HEK293 (cell line): ENCODE results near the gene CTDSP2.

ENCODE experiments used
- CTCF ChIA-PET: fragments of 350-600 bp; formaldehyde crosslinking; extraction: SDS; loops from one replicate; lab custom pipeline; 2021; ENCODE audit warnings: antibody characterized with exemption; lab: Yijun Ruan, JAX
- POLR2A ChIA-PET: fragments of 300-600 bp; formaldehyde crosslinking; extraction: SDS; loops from one replicate; lab custom pipeline; 2020; ENCODE audit warnings: antibody characterized with exemption, inconsistent platforms; lab: Yijun Ruan, JAX
- H3K27ac ChIP-seq: fragments of 200-500 bp; sonication (Bioruptor generic); 2 replicates; pipeline ENCODE4 v1.5.1; 2014; ENCODE audit warnings: low read depth, low read length, control low read depth, inconsistent platforms; ENCODE audit errors: extremely low read depth
- H3K36me3 ChIP-seq, 2 experiments: fragments of 200-500 bp in 1 of 2; sonication (Bioruptor generic) in 1 of 2; 1 replicate in 1 of 2; 2 replicates in 1 of 2; pipeline ENCODE4 v1.5.1; 2014 to 2017; ENCODE audit warnings: inconsistent platforms in 2 of 2, low read length in 2 of 2; ENCODE audit not compliant: control insufficient read depth in 2 of 2, insufficient read depth in 1 of 2
- H3K4me1 ChIP-seq: fragments of 200-500 bp; sonication (Bioruptor generic); 2 replicates; pipeline ENCODE4 v1.5.1; 2014; ENCODE audit warnings: mild to moderate bottlenecking, low read length, inconsistent platforms; ENCODE audit not compliant: control insufficient read depth, insufficient read depth
- H3K4me3 ChIP-seq: 2 replicates; pipeline ENCODE4 v1.5.1; 2011; ENCODE audit warnings: low read depth, mild to moderate bottlenecking, control low read depth, low read length, moderate library complexity
- H3K9me3 ChIP-seq: fragments of 200-500 bp; sonication (Bioruptor generic); 2 replicates; pipeline ENCODE4 v1.5.1; 2014; ENCODE audit warnings: low read depth, low read length, inconsistent platforms; ENCODE audit not compliant: control insufficient read depth, insufficient read depth
- GLI4 ChIP-seq: fragments of 450-650 bp; formaldehyde crosslinking; IDR thresholded peaks from 2 replicates; pipeline ENCODE4 v1.5.1; 2016; ENCODE audit warnings: missing biosample characterization, missing genetic modification characterization
- GLIS1 ChIP-seq: fragments of 450-650 bp; formaldehyde crosslinking; IDR thresholded peaks from 2 replicates; pipeline ENCODE4 v1.5.1; 2016; ENCODE audit warnings: missing biosample characterization, missing genetic modification characterization
- KLF16 ChIP-seq: fragments of 450-650 bp; formaldehyde crosslinking; IDR thresholded peaks from 2 replicates; pipeline ENCODE4 v1.5.1; 2017; ENCODE audit warnings: missing biosample characterization, missing genetic modification characterization
- KLF9 ChIP-seq: fragments of 450-650 bp; formaldehyde crosslinking; IDR thresholded peaks from 2 replicates; pipeline ENCODE4 v1.5.1; 2016; ENCODE audit warnings: missing biosample characterization, missing genetic modification characterization, low read depth
- SETDB1 ChIP-seq: IDR thresholded peaks from one replicate; pipeline ENCODE4 v1.6.1; 2017; ENCODE audit warnings: mild to moderate bottlenecking, low read length, moderate library complexity, mixed read lengths; ENCODE audit not compliant: insufficient read length
- SP2 ChIP-seq: fragments of 450-650 bp; formaldehyde crosslinking; IDR thresholded peaks from 2 replicates; pipeline ENCODE4 v1.5.1; 2016; ENCODE audit warnings: missing biosample characterization, missing genetic modification characterization
- ZNF155 ChIP-seq: fragments of 450-650 bp; formaldehyde crosslinking; IDR thresholded peaks from 2 replicates; pipeline ENCODE4 v1.5.1; 2016; ENCODE audit warnings: missing biosample characterization, missing genetic modification characterization
- ZNF623 ChIP-seq: fragments of 450-650 bp; formaldehyde crosslinking; IDR thresholded peaks from 2 replicates; pipeline ENCODE4 v1.5.1; 2016; ENCODE audit warnings: missing biosample characterization, missing genetic modification characterization
- ZNF626 ChIP-seq: fragments of 450-650 bp; sonication (Bioruptor Pico); formaldehyde crosslinking; IDR thresholded peaks from 2 replicates; pipeline ENCODE4 v1.5.1; 2018; ENCODE audit warnings: missing biosample characterization, missing genetic modification characterization, inconsistent platforms
- ZSCAN30 ChIP-seq: fragments of 450-650 bp; IDR thresholded peaks from 2 replicates; pipeline ENCODE4 v1.5.1; 2018; ENCODE audit warnings: missing biosample characterization, mild to moderate bottlenecking, missing genetic modification characterization, moderate library complexity
- ZXDB ChIP-seq: fragments of 450-650 bp; formaldehyde crosslinking; IDR thresholded peaks from 2 replicates; pipeline ENCODE4 v1.5.1; 2016; ENCODE audit warnings: missing biosample characterization, missing genetic modification characterization
- TF ChIP-seq, protein P1 (sequence below): fragments of 450-650 bp; formaldehyde crosslinking; IDR thresholded peaks from 2 replicates; pipeline ENCODE4 v1.5.1; 2016; ENCODE audit warnings: missing biosample characterization, missing genetic modification characterization
- TF ChIP-seq, protein P2 (sequence below): fragments of 450-650 bp; formaldehyde crosslinking; IDR thresholded peaks from 2 replicates; pipeline ENCODE4 v1.5.1; 2016; ENCODE audit warnings: missing biosample characterization, missing genetic modification characterization, borderline replicate concordance
- TF ChIP-seq, protein P3 (sequence below): fragments of 450-650 bp; formaldehyde crosslinking; IDR thresholded peaks from 2 replicates; pipeline ENCODE4 v1.5.1; 2017; ENCODE audit warnings: missing biosample characterization, missing genetic modification characterization
- TF ChIP-seq, protein P4 (sequence below): fragments of 450-650 bp; formaldehyde crosslinking; IDR thresholded peaks from 2 replicates; pipeline ENCODE4 v1.5.1; 2016; ENCODE audit warnings: missing biosample characterization, missing genetic modification characterization
- TF ChIP-seq, protein P5 (sequence below): fragments of 450-650 bp; formaldehyde crosslinking; IDR thresholded peaks from 2 replicates; pipeline ENCODE4 v1.5.1; 2016; ENCODE audit warnings: missing biosample characterization, missing genetic modification characterization
- TF ChIP-seq, protein P6 (sequence below): fragments of 450-650 bp; formaldehyde crosslinking; IDR thresholded peaks from 2 replicates; pipeline ENCODE4 v1.5.1; 2016; ENCODE audit warnings: missing biosample characterization, missing genetic modification characterization
- TF ChIP-seq, protein P7 (sequence below): fragments of 450-650 bp; IDR thresholded peaks from 2 replicates; pipeline ENCODE4 v1.5.1; 2018; ENCODE audit warnings: missing biosample characterization, mild to moderate bottlenecking, missing genetic modification characterization

The CTDSP2 gene, protein sequence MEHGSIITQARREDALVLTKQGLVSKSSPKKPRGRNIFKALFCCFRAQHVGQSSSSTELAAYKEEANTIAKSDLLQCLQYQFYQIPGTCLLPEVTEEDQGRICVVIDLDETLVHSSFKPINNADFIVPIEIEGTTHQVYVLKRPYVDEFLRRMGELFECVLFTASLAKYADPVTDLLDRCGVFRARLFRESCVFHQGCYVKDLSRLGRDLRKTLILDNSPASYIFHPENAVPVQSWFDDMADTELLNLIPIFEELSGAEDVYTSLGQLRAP

DNA sequence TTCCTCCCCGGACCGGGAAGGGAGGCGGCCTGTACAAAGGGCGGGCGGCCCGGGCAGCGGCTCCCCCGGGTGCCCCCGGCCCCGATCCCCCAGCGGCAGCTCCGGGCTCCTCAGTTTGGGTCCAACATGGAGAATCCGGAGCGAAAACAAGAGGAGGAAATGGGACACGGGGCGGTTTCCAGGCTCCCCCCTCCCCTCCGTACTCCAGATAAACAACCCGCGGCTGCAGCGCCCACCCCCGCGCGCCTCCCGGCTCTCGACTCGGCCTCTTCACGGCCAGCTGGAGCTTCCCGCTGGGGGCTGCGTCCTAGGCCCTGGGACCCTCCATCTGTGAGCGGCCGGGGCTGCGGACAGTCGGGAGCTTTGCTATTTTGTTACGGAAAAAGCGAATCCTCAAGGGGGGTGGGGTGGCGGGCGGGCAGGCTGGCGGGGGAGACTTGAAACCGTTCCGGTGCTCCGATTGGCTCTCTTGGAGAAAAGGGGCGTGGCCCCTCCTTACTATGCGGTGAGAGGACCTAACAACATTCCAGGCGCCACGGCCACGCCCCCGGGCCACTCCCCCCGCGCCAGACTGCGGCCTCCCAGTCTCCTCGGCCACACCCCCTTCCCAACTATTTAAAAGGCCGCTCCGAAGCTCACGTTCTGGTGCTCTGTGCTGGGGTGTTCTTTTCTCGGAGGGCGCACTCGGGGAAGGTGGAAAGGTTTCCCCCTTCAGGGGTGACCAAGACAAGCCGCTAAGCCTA lies at the start of gene CTDSP2:
CTDSP2 (minus strand) TSS at position 153 of the 743 bp plus-strand sequence. CDS start 294 bp downstream, outside the sequence.
- ChIA-PET POLR2A (interaction anchor here (0.5 to 5.2 kb wide), 15 partner anchors 10 to 326 kb away, joined by 3 to 61 read pairs (median 5); partner anchors contain the start of genes ATP23, DDIT3, EEF1AKMT3 and METTL1), CTCF (interaction anchor here (0.5 to 1.3 kb wide), 5 partner anchors 15 to 110 kb away, joined by 3 to 5 read pairs (median 3); partner anchors contain the start of gene TSFM)
- Histone ChIP-seq H3K9me3 (no peaks in the 10 kb centered on the region), H3K4me3 (peak within 1 kb of the TSS; percentile 96), H3K4me1 (peaks cover 14% of the 10 kb centered on the region; the same call in 1 of the 2 replicates), H3K36me3 (no peaks in the 10 kb centered on the region), H3K27ac (peak within 1 kb of the TSS; percentile 95)
- TF ChIP-seq, protein P1, sequence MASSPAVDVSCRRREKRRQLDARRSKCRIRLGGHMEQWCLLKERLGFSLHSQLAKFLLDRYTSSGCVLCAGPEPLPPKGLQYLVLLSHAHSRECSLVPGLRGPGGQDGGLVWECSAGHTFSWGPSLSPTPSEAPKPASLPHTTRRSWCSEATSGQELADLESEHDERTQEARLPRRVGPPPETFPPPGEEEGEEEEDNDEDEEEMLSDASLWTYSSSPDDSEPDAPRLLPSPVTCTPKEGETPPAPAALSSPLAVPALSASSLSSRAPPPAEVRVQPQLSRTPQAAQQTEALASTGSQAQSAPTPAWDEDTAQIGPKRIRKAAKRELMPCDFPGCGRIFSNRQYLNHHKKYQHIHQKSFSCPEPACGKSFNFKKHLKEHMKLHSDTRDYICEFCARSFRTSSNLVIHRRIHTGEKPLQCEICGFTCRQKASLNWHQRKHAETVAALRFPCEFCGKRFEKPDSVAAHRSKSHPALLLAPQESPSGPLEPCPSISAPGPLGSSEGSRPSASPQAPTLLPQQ (tag by site-specific recombination) = no peak
- TF ChIP-seq GLI4 (tag by site-specific recombination) (no peak), KLF9 (tag by site-specific recombination) (peak; percentile 100), ZSCAN30 (peak; percentile 47; the same call in 1 of the 2 replicates), GLIS1 (tag by site-specific recombination) (peak; percentile 48), ZNF626 (tag by site-specific recombination) (no peak), ZNF155 (tag by site-specific recombination) (no peak), ZNF623 (no peak), ZXDB (peak; percentile 5; the same call in 1 of the 2 replicates), SP2 (peak; percentile 73), SETDB1 (no peak), KLF16 (peak; percentile 92)
- TF ChIP-seq, protein P2, sequence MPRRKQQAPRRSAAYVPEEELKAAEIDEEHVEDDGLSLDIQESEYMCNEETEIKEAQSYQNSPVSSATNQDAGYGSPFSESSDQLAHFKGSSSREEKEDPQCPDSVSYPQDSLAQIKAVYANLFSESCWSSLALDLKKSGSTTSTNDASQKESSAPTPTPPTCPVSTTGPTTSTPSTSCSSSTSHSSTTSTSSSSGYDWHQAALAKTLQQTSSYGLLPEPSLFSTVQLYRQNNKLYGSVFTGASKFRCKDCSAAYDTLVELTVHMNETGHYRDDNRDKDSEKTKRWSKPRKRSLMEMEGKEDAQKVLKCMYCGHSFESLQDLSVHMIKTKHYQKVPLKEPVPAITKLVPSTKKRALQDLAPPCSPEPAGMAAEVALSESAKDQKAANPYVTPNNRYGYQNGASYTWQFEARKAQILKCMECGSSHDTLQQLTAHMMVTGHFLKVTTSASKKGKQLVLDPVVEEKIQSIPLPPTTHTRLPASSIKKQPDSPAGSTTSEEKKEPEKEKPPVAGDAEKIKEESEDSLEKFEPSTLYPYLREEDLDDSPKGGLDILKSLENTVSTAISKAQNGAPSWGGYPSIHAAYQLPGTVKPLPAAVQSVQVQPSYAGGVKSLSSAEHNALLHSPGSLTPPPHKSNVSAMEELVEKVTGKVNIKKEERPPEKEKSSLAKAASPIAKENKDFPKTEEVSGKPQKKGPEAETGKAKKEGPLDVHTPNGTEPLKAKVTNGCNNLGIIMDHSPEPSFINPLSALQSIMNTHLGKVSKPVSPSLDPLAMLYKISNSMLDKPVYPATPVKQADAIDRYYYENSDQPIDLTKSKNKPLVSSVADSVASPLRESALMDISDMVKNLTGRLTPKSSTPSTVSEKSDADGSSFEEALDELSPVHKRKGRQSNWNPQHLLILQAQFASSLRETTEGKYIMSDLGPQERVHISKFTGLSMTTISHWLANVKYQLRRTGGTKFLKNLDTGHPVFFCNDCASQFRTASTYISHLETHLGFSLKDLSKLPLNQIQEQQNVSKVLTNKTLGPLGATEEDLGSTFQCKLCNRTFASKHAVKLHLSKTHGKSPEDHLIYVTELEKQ (tag by site-specific recombination) = peak; percentile 48; the same call in 1 of the 2 replicates
- TF ChIP-seq, protein P3, sequence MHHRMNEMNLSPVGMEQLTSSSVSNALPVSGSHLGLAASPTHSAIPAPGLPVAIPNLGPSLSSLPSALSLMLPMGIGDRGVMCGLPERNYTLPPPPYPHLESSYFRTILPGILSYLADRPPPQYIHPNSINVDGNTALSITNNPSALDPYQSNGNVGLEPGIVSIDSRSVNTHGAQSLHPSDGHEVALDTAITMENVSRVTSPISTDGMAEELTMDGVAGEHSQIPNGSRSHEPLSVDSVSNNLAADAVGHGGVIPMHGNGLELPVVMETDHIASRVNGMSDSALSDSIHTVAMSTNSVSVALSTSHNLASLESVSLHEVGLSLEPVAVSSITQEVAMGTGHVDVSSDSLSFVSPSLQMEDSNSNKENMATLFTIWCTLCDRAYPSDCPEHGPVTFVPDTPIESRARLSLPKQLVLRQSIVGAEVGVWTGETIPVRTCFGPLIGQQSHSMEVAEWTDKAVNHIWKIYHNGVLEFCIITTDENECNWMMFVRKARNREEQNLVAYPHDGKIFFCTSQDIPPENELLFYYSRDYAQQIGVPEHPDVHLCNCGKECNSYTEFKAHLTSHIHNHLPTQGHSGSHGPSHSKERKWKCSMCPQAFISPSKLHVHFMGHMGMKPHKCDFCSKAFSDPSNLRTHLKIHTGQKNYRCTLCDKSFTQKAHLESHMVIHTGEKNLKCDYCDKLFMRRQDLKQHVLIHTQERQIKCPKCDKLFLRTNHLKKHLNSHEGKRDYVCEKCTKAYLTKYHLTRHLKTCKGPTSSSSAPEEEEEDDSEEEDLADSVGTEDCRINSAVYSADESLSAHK (tag by site-specific recombination) = peak; percentile 100
- TF ChIP-seq, protein P4, sequence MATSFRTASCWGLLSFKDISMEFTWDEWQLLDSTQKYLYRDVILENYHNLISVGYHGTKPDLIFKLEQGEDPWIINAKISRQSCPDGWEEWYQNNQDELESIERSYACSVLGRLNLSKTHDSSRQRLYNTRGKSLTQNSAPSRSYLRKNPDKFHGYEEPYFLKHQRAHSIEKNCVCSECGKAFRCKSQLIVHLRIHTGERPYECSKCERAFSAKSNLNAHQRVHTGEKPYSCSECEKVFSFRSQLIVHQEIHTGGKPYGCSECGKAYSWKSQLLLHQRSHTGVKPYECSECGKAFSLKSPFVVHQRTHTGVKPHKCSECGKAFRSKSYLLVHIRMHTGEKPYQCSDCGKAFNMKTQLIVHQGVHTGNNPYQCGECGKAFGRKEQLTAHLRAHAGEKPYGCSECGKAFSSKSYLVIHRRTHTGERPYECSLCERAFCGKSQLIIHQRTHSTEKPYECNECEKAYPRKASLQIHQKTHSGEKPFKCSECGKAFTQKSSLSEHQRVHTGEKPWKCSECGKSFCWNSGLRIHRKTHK (tag by site-specific recombination) = no peak
- TF ChIP-seq, protein P5, sequence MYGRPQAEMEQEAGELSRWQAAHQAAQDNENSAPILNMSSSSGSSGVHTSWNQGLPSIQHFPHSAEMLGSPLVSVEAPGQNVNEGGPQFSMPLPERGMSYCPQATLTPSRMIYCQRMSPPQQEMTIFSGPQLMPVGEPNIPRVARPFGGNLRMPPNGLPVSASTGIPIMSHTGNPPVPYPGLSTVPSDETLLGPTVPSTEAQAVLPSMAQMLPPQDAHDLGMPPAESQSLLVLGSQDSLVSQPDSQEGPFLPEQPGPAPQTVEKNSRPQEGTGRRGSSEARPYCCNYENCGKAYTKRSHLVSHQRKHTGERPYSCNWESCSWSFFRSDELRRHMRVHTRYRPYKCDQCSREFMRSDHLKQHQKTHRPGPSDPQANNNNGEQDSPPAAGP = peak; percentile 67
- TF ChIP-seq, protein P6, sequence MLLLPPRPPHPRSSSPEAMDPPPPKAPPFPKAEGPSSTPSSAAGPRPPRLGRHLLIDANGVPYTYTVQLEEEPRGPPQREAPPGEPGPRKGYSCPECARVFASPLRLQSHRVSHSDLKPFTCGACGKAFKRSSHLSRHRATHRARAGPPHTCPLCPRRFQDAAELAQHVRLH (tag by site-specific recombination) = 0 out of 2 replicates have a peak, but pooled peaks have one; percentile 5
- TF ChIP-seq, protein P7, sequence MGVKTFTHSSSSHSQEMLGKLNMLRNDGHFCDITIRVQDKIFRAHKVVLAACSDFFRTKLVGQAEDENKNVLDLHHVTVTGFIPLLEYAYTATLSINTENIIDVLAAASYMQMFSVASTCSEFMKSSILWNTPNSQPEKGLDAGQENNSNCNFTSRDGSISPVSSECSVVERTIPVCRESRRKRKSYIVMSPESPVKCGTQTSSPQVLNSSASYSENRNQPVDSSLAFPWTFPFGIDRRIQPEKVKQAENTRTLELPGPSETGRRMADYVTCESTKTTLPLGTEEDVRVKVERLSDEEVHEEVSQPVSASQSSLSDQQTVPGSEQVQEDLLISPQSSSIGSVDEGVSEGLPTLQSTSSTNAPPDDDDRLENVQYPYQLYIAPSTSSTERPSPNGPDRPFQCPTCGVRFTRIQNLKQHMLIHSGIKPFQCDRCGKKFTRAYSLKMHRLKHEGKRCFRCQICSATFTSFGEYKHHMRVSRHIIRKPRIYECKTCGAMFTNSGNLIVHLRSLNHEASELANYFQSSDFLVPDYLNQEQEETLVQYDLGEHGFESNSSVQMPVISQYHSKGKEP (tag by site-specific recombination) = no peak
